SH-SY5Y (cell line): Measurements from ENCODE around the gene KRT15.

ENCODE experiments used
- GATA2 ChIP-seq: IDR thresholded peaks from 2 replicates; pipeline ENCODE4 v1.6.1; 2011; ENCODE audit warnings: mild to moderate bottlenecking, low read depth, low read length
- GATA3 ChIP-seq: IDR thresholded peaks from 2 replicates; pipeline ENCODE4 v1.6.1; 2011; ENCODE audit warnings: low read depth, mild to moderate bottlenecking, low read length, moderate library complexity

KRT15 gene

DNA sequence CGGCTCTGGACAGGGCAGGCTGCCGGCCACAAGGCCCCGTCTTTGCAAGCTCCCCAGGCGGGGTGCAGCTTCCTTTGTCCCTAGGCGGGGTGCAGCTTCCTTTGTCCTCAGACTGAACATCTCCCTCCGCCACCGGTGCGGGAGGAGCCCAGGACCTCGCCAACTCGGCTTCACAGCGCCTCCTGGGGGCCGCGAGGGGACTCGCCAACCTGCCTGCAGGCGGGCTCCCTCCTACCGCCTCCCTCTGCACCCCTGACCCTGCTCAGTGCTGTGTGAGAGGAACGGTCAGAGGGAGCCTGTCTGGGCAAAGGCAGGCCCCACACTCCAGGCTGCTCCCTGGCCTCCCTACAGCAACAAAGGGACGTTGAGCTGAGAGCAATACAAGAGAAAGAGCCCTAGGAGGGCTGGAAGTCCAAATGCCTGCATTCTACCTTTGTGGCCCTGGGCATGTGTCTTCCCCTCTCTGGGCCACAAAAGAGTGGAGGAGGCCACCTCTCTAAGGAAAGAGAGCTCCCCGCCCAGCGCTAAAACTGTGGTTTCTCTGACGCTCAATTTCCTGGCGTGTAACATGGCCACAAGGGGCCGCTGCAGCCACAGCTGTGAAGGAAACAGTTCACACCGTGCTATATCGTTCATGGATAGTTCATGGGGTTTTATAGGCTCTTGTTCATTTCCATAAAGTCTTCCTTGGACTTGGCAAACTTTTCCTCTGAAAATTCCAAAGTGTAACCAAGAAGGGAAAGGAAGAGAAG is 30.3 kb upstream of the KRT15 start:
- TF ChIP-seq GATA2: no peak

DNA sequence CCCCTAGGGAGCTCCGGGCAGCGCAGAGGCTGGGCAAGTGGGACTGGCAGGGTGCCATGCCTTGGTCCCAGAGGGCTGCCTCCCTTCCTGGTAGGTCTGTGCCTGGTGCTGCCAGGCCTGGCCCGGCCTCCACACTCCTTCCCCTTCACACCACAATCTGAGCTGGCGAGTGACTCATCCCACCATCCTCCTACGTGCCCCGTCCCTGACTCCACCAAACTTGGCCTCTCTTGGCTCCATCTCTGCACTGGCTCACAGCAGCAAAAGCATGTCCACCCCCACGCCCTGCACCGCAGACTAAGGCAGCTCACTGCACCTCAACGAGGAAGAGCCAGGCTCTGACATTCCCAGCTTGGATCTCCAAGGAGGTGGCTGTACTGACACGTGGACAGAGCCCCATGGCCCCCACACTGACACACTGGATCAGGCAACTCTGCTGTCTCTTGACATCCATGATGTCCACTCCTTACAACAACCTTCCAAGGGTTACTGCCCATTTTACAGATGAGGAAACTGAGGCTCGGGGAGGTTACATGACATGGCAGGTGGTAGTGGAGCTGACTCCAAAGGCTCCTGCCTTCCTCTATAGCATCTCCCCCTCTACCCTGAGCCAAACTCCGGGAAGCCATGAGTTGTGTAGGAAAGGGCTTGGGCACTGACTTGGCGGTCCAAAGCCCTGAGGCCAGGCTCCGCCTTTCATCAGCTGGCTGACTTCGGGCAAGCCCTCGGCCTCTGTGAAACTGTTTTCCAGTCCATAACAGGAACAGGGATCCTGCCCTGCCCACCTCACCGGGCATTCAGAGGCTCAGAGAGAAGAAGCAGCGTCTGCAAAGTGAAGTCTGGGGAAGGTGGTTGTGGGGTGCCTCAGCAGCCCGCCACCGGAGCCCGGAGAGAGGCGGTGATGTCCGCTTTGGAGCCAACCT is 29.5 kb upstream of the KRT15 start:
- no peak for TF ChIP-seq GATA2

- no peak for TF ChIP-seq GATA3
- no peak for TF ChIP-seq GATA2
Measured at GRCh38 chr17:41547378-41547841, 28.7 kb upstream of the KRT15 start.

GRCh38 chr17:41546819-41547218 is 28.1 kb upstream of the KRT15 start:
- no peak for TF ChIP-seq GATA2
- no peak for TF ChIP-seq GATA3

- no peak for TF ChIP-seq GATA2
- no peak for TF ChIP-seq GATA3
Measured at GRCh38 chr17:41545829-41546410, 27.2 kb upstream of the KRT15 start.

DNA sequence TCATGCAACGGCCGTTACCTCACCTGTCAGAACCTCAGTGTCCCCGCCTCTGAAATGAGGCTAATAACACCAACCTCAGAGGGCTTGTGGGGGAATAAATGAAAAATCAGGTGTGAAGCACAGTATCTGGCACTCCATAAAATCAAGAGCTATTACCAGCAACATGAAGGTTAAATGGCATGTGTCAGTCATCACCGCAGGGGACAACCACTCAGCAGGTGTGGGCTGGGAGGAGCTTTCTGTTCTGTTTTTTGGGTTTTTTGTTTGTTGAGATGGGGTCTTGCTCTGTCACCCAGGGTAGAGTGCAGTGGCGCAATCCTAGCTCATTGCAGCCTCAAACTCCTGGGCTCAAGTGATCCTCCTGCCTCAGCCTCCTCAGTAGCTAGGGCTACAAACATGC is 26.2 kb upstream of the KRT15 start:
- TF ChIP-seq GATA2 (no peak), GATA3 (no peak)

- TF ChIP-seq GATA3 (no peak), GATA2 (no peak)
Measured at GRCh38 chr17:41544491-41544892, 25.8 kb upstream of the KRT15 start.

DNA sequence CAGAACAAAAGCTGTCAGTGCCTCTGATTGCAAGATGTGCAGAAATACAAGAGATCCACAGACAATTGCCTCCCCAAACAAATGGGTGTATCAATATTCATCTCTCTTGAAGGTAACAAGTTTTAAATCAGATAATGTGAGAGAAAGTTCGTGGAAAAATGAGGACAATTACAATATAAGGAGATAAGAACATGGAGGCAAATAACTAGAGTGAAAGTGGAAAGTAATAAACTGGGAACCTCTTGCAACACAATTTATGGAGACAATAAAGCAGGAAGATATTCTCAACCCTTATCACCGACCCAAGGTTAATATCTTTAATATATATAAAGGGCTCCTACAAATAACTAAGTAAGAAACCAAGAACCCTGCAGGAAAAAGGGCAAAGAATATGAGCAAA is 23.7 kb upstream of the KRT15 start:
- TF ChIP-seq GATA2: no peak
- TF ChIP-seq GATA3: no peak

GRCh38 chr17:41540921-41541625 is 22.4 kb upstream of the KRT15 start:
- no peak for TF ChIP-seq GATA2
- TF ChIP-seq GATA3: no peak

DNA sequence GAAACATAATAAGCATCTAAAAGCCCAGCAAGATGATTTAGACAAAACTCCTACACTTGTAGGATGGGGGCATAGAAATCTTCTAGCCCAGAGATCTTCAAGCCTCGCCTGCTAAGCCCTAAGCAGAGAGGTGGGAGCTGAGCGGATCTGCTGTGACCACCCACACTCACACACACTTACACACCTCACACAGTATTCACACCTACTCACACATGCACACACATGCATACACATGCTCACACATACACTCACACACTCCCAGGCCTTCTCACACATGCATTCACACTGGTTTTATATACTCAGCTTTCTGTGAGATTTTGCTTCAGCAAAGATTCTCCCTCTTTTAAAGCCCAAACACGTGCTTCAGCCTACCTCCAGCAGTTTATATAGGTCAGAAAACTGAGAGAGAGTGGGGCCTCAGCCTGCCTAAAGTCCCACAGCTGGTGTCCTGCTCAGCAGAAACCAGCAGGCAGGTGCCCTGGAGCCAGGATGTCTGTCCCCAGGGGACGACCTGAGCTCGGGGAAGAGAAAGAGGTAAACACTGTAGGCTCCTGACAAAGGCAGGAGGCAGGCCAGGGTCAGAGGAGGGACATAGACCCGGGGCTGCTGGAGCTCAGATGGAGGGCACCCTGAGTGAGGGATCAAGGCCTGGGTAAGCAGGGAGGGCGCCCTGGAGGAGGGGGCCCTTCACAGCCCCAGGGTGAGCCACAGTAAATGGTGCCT is 21.4 kb upstream of the KRT15 start:
- TF ChIP-seq GATA2 (no peak), GATA3 (no peak)

DNA sequence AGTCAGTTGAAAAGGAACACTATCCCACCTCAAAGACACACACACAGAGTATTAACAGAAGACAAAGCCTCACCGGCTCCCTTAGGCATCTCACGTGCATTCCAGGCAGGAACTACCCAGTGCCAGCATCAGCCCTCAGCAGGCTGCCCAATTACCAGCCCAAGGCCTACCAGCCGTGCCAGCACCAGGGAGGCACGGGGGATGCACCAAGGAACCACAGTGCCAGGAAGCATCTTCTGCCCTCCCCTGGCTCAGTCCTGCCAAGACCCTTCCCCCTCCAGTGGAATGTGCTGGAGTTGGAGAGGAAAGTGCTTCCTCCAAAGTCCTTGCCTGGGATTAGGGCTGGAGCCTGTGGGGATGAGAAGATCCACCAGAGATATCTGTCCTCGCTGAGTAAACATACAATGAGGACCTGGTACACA is 20.4 kb upstream of the KRT15 start:
- TF ChIP-seq GATA2 (no peak), GATA3 (no peak)

DNA sequence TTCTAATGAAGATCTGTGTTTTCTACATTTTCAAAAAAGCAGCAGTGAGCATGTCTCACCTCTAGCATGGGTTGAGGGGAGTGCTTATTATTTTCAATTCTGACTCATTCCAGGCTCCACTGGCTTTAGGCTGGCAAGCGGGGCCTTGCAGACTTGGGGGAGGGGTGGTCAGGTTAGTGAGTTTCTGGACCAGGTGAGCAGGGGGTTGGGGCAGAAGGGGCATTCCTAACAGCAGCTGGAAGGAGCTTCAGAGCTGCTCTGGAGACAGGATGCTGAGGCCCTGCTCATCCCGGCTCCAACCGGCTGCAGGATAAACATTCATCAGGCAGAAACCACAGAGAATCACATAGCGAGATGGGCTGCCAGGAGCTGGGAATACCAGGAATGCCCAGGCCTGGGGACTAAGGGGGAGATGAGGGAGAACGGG is 19.9 kb upstream of the KRT15 start:
- TF ChIP-seq GATA3: no peak
- TF ChIP-seq GATA2: no peak

DNA sequence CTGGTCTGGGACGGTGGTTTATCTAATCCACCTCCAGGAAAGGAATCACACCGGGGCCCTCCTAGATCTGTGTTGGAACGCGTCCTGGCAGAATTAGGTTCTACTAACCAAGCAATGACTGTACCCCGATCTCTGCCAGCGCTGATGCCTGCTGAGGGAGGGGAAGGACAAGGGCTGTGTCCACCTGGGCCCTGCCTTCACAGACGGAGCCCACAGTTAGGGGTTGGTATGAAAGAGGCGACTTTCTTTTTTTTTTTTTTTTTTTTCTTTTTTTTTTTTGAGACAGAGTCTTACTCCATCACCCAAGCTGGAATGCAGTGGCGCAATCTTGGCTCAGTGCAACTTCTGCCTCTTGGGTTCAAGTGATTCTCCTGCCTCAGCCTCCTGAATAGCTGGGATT is 19.3 kb upstream of the KRT15 start:
- TF ChIP-seq GATA2 (no peak), GATA3 (no peak)
